ENCODE data around the gene SCO2.

SCO2 gene

DNA sequence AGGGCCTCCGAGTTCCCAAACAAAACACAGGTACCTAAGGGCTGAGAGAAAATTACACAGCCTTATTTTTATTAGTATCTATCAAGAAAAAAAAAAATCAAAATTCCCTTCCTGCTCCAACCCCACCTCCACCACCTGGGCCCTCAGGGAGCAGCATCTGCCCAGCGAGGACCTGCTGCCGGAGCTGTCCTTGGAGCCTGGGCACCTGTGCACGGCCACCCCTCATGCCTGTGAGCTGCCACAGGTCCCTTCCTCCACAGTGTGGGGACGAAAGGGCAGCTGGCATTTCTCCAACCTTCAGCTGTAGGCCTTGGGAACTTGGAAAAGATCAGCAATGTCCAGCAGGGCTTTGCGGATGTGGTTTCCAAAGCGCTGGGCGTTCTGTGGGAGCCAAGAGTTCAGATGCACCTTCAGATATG, 43.7 kb upstream of the SCO2 start:
- Histone ChIP-seq H3K4me1 (ENCODE audit: control insufficient read depth, insufficient read depth, low read length) (no peaks in the 10 kb centered on the region), H3K27ac (ENCODE audit: extremely low read depth, low read depth, low read length) (no peak overlapping the region), H3K36me3 (ENCODE audit: control insufficient read depth in 2 of 2, insufficient read depth in 1 of 2, low read length in 2 of 2) (peaks cover 34 to 67% of the 10 kb centered on the region in 2 experiments), H3K9me3 (ENCODE audit: control insufficient read depth, insufficient read depth, low read depth, low read length) (no peaks in the 10 kb centered on the region), H3K4me3 (ENCODE audit: low read depth, low read length) (no peak overlapping the region)
- CTCF ChIA-PET = interaction anchor here (0.6 to 0.9 kb wide), 3 partner anchors 10 to 787 kb away, joined by 3 to 5 read pairs (median 3); no protein-coding TSS in a partner anchor
- TF ChIP-seq RBAK (tag by site-specific recombination; IDR thresholded peaks at IDR 0.05) (no peak), HOXA7 (CRISPR knock-in tag; IDR thresholded peaks at IDR 0.05; ENCODE audit: borderline replicate concordance) (no peak), BCL11B (tag by site-specific recombination; IDR thresholded peaks at IDR 0.05; ENCODE audit: low read depth) (no peak), ZEB2 (tag by site-specific recombination; IDR thresholded peaks at IDR 0.05) (no peak), ZNF341 (tag by site-specific recombination; IDR thresholded peaks at IDR 0.05; ENCODE audit: low read depth) (no peak), ZNF600 (tag by site-specific recombination; IDR thresholded peaks at IDR 0.05) (no peak), GLI2 (tag by site-specific recombination; IDR thresholded peaks at IDR 0.05; ENCODE audit: borderline replicate concordance, low read depth) (no peak), ZNF18 (tag by site-specific recombination; IDR thresholded peaks at IDR 0.05) (no peak), ZNF624 (tag by site-specific recombination; IDR thresholded peaks at IDR 0.05) (no peak), ZNF555 (tag by site-specific recombination; conservative IDR thresholded peaks at IDR 0.05) (no peak), WT1 (tag by site-specific recombination; IDR thresholded peaks at IDR 0.05) (no peak), EGR2 (tag by site-specific recombination; IDR thresholded peaks at IDR 0.05; ENCODE audit: low read depth) (no peak), ATF2 (tag by site-specific recombination; IDR thresholded peaks at IDR 0.05; ENCODE audit: low read depth) (no peak), ZNF324 (tag by site-specific recombination; IDR thresholded peaks at IDR 0.05) (no peak), ZNF398 (tag by site-specific recombination; IDR thresholded peaks at IDR 0.05) (no peak), ZNF692 (tag by site-specific recombination; IDR thresholded peaks at IDR 0.05) (no peak)
- TF ChIP-seq, protein P1, sequence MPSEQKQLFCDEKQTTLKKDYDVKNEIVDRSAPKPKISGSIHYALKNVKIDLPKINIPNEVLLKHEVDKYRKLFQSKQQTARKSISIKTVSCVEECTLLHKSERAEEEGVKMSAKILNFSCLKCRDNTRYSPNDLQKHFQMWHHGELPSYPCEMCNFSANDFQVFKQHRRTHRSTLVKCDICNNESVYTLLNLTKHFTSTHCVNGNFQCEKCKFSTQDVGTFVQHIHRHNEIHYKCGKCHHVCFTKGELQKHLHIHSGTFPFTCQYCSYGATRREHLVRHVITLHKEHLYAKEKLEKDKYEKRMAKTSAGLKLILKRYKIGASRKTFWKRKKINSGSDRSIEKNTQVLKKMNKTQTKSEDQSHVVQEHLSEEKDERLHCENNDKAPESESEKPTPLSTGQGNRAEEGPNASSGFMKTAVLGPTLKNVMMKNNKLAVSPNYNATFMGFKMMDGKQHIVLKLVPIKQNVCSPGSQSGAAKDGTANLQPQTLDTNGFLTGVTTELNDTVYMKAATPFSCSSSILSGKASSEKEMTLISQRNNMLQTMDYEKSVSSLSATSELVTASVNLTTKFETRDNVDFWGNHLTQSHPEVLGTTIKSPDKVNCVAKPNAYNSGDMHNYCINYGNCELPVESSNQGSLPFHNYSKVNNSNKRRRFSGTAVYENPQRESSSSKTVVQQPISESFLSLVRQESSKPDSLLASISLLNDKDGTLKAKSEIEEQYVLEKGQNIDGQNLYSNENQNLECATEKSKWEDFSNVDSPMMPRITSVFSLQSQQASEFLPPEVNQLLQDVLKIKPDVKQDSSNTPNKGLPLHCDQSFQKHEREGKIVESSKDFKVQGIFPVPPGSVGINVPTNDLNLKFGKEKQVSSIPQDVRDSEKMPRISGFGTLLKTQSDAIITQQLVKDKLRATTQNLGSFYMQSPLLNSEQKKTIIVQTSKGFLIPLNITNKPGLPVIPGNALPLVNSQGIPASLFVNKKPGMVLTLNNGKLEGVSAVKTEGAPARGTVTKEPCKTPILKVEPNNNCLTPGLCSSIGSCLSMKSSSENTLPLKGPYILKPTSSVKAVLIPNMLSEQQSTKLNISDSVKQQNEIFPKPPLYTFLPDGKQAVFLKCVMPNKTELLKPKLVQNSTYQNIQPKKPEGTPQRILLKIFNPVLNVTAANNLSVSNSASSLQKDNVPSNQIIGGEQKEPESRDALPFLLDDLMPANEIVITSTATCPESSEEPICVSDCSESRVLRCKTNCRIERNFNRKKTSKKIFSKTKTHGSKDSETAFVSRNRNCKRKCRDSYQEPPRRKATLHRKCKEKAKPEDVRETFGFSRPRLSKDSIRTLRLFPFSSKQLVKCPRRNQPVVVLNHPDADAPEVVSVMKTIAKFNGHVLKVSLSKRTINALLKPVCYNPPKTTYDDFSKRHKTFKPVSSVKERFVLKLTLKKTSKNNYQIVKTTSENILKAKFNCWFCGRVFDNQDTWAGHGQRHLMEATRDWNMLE (tag by site-specific recombination; conservative IDR thresholded peaks at IDR 0.05; ENCODE audit: low read depth) = no peak
- POLR2A ChIA-PET = interaction anchor here (1.8 kb wide), 1 partner anchor 44 kb away, joined by 8 read pairs; the partner anchor contains the start of gene SCO2
